ENCODE data around the gene IPMK. TPM values are rescaled to one million over a fixed set of nuclear protein-coding genes. Genes with fewer than 3 reads are reported as not detected.

The IPMK gene
- total RNA-seq, 4 donors from 2014 or later = 3.0 to 8.2 (median 5.6) TPM

DNA sequence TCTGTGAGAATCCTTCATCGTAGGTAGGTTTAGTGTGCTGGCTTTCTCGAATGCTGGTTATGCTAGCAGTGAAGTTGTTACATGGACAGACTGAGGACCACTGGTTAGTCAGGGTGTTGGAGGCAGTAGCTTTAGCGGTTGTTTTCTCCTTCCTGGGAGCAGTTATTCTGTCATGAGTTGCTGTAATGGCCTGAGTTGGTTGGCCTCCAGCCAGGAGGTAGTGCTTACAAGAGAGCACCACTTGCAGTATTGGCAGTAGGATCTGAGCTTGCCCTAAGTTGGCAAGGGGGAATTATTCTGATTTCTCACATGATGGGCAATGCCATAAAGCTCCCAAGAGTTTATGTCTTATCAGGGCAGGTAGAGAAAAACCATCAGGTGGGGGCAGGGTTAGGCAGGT, 58.0 kb downstream of the IPMK start:
- intact Hi-C loops (cut with DNase I; ENCODE audit: low total_unique reads) = no loop called here
- in situ Hi-C loops (cut with MboI; ENCODE audit: low sequenced_read_pairs in 4 of 4) = no loop called here
- no peak for ATAC-seq

DNA sequence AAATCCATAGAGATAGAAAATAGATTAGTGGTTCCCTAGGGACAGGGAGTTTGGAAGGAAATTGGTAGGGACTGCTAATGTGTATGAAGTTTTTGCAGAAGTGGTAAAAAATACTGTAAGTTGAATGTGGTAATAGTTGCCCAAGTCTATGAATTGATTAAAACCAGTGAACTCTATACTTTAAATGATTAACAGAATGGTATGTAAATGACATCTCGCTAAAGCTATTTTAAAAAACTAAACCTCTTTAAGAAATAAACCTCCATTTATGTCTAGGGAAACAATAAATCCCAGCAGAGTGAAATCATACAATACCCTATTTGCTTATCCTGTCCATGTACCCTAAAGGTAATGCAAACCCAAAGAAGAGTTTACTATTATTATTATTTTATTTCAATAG, 61.4 kb downstream of the IPMK start:
- Histone ChIP-seq H3K36me3 (peaks cover 0 to 9% of the 10 kb centered on the region in 2 donors), H3K9me3 (no peaks in the 10 kb centered on the region), H3K27ac (no peak overlapping the region), H3K27me3 (no peaks in the 10 kb centered on the region), H3K4me3 (no peak overlapping the region), H3K4me1 (no peaks in the 10 kb centered on the region)
- no peak for DNase-seq
- intact Hi-C loops (cut with DNase I; ENCODE audit: low total_unique reads) (no loop called here), in situ Hi-C loops (cut with MboI; ENCODE audit: low sequenced_read_pairs in 4 of 4) (no loop called here)
- TF ChIP-seq POLR2A (IDR thresholded peaks at IDR 0.05) = no peak
- TF ChIP-seq, protein P1, sequence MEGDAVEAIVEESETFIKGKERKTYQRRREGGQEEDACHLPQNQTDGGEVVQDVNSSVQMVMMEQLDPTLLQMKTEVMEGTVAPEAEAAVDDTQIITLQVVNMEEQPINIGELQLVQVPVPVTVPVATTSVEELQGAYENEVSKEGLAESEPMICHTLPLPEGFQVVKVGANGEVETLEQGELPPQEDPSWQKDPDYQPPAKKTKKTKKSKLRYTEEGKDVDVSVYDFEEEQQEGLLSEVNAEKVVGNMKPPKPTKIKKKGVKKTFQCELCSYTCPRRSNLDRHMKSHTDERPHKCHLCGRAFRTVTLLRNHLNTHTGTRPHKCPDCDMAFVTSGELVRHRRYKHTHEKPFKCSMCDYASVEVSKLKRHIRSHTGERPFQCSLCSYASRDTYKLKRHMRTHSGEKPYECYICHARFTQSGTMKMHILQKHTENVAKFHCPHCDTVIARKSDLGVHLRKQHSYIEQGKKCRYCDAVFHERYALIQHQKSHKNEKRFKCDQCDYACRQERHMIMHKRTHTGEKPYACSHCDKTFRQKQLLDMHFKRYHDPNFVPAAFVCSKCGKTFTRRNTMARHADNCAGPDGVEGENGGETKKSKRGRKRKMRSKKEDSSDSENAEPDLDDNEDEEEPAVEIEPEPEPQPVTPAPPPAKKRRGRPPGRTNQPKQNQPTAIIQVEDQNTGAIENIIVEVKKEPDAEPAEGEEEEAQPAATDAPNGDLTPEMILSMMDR (IDR thresholded peaks at IDR 0.05 in 4 of 5, conservative IDR thresholded peaks at IDR 0.05 in 1 of 5) = no peak
- no peak for ATAC-seq

More for the DNA sequence above, 58.0 kb downstream of the IPMK start:
- Histone ChIP-seq H3K36me3 (peaks cover 0 to 9% of the 10 kb centered on the region in 2 donors), H3K4me3 (no peak overlapping the region), H3K9me3 (no peaks in the 10 kb centered on the region), H3K27ac (no peak overlapping the region), H3K4me1 (no peaks in the 10 kb centered on the region), H3K27me3 (no peaks in the 10 kb centered on the region)
- DNase-seq = no peak
- TF ChIP-seq, protein P1 (IDR thresholded peaks at IDR 0.05 in 4 of 5, conservative IDR thresholded peaks at IDR 0.05 in 1 of 5) = no peak
- no peak for TF ChIP-seq POLR2A (IDR thresholded peaks at IDR 0.05)

DNA sequence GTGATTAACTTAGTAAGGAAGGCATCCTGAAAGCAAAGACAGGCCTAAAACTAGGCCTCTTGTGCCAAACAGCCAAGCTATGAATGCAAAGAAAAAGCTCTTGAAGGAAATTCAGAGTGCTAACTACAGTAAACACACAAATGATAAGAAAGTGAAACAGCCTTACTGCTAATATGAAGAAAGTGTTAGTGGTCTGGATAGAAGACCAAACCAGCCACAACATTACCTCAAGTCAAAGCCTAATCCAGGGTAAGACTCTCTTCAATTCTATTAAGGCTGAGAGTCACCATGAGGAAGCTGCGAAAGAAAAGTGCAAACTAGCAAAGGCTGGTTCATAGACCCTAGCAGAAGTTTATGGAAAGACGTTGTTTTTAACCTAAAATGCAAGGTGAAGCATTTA, 66.0 kb downstream of the IPMK start:
- H3K27ac ChIP-seq = no peak overlapping the region
- intact Hi-C loops (cut with DNase I; ENCODE audit: low total_unique reads) (no loop called here), in situ Hi-C loops (cut with MboI; ENCODE audit: low sequenced_read_pairs in 4 of 4) (no loop called here)
- H3K36me3 ChIP-seq = no peaks in the 10 kb centered on the region
- TF ChIP-seq, protein P1 (IDR thresholded peaks at IDR 0.05 in 4 of 5, conservative IDR thresholded peaks at IDR 0.05 in 1 of 5) = no peak
- no peak for TF ChIP-seq POLR2A (IDR thresholded peaks at IDR 0.05)
- no peaks in the 10 kb centered on the region for H3K9me3 ChIP-seq
- ATAC-seq (no peak), DNase-seq (no peak)
- H3K4me3 ChIP-seq = no peak overlapping the region
- no peaks in the 10 kb centered on the region for H3K4me1 ChIP-seq
- no peaks in the 10 kb centered on the region for H3K27me3 ChIP-seq

DNA sequence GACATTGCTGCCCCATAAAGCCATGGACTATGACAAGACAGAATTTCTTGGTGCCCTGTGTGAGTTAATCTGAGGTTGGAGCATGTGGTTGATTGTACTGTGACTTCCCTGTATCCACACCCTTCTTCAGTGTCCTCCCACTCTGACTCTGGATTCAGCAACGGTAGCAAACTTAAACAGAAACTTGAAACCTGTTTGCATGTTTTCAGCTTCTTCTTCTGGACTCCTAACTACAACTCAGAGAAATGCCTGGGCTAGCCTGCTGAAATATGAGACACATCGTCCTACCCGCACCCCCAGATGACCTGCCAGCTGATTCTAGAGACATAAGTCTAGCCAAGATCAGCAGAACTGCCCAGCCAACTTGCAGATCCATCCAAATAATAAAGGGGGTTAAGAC, 78.4 kb downstream of the IPMK start:
- Histone ChIP-seq H3K4me3 (no peak overlapping the region), H3K27ac (peak overlapping the region; percentile 65 to 75 (median 66))

More for the DNA sequence above, 78.4 kb downstream of the IPMK start:
- Histone ChIP-seq H3K9me3 (no peaks in the 10 kb centered on the region), H3K4me1 (peaks cover 15 to 19% of the 10 kb centered on the region in 2 donors), H3K27me3 (no peaks in the 10 kb centered on the region), H3K36me3 (no peaks in the 10 kb centered on the region)
- DNase-seq (peak; percentile 51 to 53), ATAC-seq (peak; percentile 95 to 98)
- in situ Hi-C loops (cut with MboI; ENCODE audit: low sequenced_read_pairs in 4 of 4) (loop anchor here in 2 of 4 donors (5.0 to 25.0 kb wide), 2 partner anchors 93 to 198 kb away; partner anchors contain the start of gene TFAM (in 2 of the 2)), intact Hi-C loops (cut with DNase I; ENCODE audit: low total_unique reads) (no loop called here)
- TF ChIP-seq, protein P1 (IDR thresholded peaks at IDR 0.05 in 4 of 5, conservative IDR thresholded peaks at IDR 0.05 in 1 of 5) = no peak
- TF ChIP-seq POLR2A (IDR thresholded peaks at IDR 0.05) = peak in 1 of 2 donors; percentile 14

All from gastrocnemius medialis (tissue), 4 donors.